ENCODE results near the gene RIC8B. TPM values are rescaled to one million over a fixed set of nuclear protein-coding genes. Genes with fewer than 3 reads are reported as not detected.

RIC8B gene
- total and polyA plus RNA-seq, 2 of the 13 experiments (the other 11 are each of a cell fraction or from before 2014, with no cell fraction given): 5.1 to 7.5 TPM

DNA sequence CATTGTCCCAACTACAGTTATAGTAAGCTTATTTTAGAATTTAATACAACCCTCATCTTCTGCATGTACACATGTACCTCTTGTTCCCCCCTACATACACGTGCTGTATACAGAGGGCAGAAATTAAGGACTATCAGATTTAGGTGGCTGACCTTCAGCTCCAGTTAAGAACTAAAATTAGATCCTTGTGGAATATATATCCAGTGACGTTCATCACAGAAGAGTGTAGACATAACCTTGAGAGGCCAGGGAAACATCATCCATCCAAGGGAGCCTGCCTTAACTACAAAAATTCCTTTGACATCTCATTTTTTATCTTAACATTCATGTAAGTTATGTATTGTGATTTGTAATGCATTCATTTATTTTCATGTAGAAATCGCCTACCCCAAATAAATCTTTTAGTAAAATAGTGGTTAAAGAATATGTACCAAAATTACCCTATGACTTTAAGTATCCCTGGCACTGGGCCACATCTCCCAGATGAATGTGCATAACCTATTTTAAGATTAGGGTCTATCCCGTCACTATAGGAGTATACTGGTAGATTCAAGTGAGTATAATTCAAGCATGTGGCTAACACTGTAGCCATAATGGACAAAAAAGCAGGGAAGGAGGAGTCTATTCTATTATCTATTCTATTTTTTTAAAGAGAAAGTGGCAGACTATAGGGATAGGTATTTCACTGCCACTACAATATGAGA lies 27.5 kb downstream of the RIC8B start (continued):
- TF ChIP-seq, protein P1, sequence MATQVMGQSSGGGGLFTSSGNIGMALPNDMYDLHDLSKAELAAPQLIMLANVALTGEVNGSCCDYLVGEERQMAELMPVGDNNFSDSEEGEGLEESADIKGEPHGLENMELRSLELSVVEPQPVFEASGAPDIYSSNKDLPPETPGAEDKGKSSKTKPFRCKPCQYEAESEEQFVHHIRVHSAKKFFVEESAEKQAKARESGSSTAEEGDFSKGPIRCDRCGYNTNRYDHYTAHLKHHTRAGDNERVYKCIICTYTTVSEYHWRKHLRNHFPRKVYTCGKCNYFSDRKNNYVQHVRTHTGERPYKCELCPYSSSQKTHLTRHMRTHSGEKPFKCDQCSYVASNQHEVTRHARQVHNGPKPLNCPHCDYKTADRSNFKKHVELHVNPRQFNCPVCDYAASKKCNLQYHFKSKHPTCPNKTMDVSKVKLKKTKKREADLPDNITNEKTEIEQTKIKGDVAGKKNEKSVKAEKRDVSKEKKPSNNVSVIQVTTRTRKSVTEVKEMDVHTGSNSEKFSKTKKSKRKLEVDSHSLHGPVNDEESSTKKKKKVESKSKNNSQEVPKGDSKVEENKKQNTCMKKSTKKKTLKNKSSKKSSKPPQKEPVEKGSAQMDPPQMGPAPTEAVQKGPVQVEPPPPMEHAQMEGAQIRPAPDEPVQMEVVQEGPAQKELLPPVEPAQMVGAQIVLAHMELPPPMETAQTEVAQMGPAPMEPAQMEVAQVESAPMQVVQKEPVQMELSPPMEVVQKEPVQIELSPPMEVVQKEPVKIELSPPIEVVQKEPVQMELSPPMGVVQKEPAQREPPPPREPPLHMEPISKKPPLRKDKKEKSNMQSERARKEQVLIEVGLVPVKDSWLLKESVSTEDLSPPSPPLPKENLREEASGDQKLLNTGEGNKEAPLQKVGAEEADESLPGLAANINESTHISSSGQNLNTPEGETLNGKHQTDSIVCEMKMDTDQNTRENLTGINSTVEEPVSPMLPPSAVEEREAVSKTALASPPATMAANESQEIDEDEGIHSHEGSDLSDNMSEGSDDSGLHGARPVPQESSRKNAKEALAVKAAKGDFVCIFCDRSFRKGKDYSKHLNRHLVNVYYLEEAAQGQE (IDR thresholded peaks at IDR 0.05; ENCODE audit: borderline replicate concordance in 1 of 2, low read depth in 1 of 2, low read length in 2 of 2): no peak
- TF ChIP-seq, protein P2, sequence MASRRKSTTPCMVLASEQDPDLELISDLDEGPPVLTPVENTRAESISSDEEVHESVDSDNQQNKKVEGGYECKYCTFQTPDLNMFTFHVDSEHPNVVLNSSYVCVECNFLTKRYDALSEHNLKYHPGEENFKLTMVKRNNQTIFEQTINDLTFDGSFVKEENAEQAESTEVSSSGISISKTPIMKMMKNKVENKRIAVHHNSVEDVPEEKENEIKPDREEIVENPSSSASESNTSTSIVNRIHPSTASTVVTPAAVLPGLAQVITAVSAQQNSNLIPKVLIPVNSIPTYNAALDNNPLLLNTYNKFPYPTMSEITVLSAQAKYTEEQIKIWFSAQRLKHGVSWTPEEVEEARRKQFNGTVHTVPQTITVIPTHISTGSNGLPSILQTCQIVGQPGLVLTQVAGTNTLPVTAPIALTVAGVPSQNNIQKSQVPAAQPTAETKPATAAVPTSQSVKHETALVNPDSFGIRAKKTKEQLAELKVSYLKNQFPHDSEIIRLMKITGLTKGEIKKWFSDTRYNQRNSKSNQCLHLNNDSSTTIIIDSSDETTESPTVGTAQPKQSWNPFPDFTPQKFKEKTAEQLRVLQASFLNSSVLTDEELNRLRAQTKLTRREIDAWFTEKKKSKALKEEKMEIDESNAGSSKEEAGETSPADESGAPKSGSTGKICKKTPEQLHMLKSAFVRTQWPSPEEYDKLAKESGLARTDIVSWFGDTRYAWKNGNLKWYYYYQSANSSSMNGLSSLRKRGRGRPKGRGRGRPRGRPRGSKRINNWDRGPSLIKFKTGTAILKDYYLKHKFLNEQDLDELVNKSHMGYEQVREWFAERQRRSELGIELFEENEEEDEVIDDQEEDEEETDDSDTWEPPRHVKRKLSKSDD (CRISPR knock-in tag; IDR thresholded peaks at IDR 0.05; ENCODE audit: low read depth): no peak
- TF ChIP-seq, protein P3, sequence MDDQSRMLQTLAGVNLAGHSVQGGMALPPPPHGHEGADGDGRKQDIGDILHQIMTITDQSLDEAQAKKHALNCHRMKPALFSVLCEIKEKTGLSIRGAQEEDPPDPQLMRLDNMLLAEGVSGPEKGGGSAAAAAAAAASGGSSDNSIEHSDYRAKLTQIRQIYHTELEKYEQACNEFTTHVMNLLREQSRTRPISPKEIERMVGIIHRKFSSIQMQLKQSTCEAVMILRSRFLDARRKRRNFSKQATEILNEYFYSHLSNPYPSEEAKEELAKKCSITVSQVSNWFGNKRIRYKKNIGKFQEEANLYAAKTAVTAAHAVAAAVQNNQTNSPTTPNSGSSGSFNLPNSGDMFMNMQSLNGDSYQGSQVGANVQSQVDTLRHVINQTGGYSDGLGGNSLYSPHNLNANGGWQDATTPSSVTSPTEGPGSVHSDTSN (CRISPR knock-in tag; IDR thresholded peaks at IDR 0.05; ENCODE audit: borderline replicate concordance): no peak
- TF ChIP-seq ZNF235 (CRISPR knock-in tag; IDR thresholded peaks at IDR 0.05; ENCODE audit: borderline replicate concordance) (no peak), ZNF484 (CRISPR knock-in tag; IDR thresholded peaks at IDR 0.05; ENCODE audit: borderline replicate concordance, low read depth) (no peak), ZNF430 (CRISPR knock-in tag; IDR thresholded peaks at IDR 0.05) (no peak), ZNF670 (CRISPR knock-in tag; IDR thresholded peaks at IDR 0.05; ENCODE audit: borderline replicate concordance) (no peak), MEF2D (CRISPR knock-in tag; IDR thresholded peaks at IDR 0.05) (no peak), THYN1 (CRISPR knock-in tag; IDR thresholded peaks at IDR 0.05; ENCODE audit: borderline replicate concordance, low read depth) (no peak), POLR2A (IDR thresholded peaks at IDR 0.05; ENCODE audit: insufficient read depth in 1 of 2, low read depth in 2 of 2, low read length in 2 of 2) (no peak)
- TF ChIP-seq, protein P4, sequence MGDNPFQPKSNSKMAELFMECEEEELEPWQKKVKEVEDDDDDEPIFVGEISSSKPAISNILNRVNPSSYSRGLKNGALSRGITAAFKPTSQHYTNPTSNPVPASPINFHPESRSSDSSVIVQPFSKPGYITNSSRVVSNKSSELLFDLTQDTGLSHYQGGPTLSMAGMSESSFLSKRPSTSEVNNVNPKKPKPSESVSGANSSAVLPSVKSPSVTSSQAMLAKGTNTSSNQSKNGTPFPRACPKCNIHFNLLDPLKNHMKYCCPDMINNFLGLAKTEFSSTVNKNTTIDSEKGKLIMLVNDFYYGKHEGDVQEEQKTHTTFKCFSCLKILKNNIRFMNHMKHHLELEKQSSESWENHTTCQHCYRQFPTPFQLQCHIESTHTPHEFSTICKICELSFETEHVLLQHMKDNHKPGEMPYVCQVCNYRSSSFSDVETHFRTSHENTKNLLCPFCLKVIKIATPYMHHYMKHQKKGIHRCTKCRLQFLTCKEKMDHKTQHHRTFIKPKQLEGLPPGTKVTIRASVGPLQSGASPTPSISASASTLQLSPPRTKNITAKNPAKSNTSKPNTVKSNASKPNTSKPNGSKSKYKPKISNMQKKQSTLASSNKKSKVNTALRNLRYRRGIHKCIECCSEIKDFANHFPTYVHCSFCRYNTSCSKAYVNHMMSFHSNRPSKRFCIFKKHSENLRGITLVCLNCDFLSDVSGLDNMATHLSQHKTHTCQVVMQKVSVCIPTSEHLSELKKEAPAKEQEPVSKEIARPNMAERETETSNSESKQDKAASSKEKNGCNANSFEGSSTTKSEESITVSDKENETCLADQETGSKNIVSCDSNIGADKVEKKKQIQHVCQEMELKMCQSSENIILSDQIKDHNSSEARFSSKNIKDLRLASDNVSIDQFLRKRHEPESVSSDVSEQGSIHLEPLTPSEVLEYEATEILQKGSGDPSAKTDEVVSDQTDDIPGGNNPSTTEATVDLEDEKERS (CRISPR knock-in tag; IDR thresholded peaks at IDR 0.05): no peak

All from HepG2 (cell line).